Thoracic aorta (tissue), 2 donors: ENCODE measurements around the gene SHE. TPM values are rescaled to one million over a fixed set of nuclear protein-coding genes. Genes with fewer than 3 reads are reported as not detected.

Experiments used
- ATAC-seq: fragments of 150-250 bp; one replicate; pipeline ENCODE4 v1.8.0; 2017; ENCODE audit warnings: low read depth; ENCODE audit not compliant: insufficient number of reproducible peaks, low FRiP score
- DNase-seq: peaks from one replicate; pipeline ENCODE4 v3.0.0-alpha.2; 2020; ENCODE audit warnings: low spot score
- H3K27ac ChIP-seq, 2 donors: fragments of 200-600 bp; sonication (generic); 1 replicate in 1 of 2; 2 replicates in 1 of 2; pipeline ENCODE4 v1.5.1; 2016; ENCODE audit warnings: mild to moderate bottlenecking in 2 of 2, moderate library complexity in 2 of 2
- H3K27me3 ChIP-seq: fragments of 200-600 bp; sonication (generic); replicated peaks from 2 replicates; pipeline ENCODE4 v1.6.0; 2016; ENCODE audit warnings: mild to moderate bottlenecking; ENCODE audit not compliant: insufficient read depth
- H3K36me3 ChIP-seq: fragments of 200-600 bp; sonication (generic); one replicate; pipeline ENCODE4 v1.5.1; 2016
- H3K4me1 ChIP-seq, 2 donors: fragments of 200-600 bp; sonication (generic); 1 replicate in 1 of 2; 2 replicates in 1 of 2; pipeline versions ENCODE4 v1.5.1 to v1.6.0; 2016; ENCODE audit warnings: low read depth in 2 of 2, mild to moderate bottlenecking in 1 of 2; ENCODE audit not compliant: control insufficient read depth in 1 of 2
- H3K4me3 ChIP-seq: fragments of 200-600 bp; sonication (generic); 2 replicates; pipeline ENCODE4 v1.5.1; 2016; ENCODE audit warnings: mild to moderate bottlenecking
- H3K9me3 ChIP-seq: fragments of 200-600 bp; sonication (generic); 2 replicates; pipeline ENCODE4 v1.5.1; 2016
- total RNA-seq, 2 donors: library from RNA; depleted of rRNA; stranded (reverse); fragments of >200 nt; gene quantifications; one replicate each; pipeline versions ENCODE4 v1.1.0 to v1.2.3, GENCODE V29; 2016
- TF ChIP-seq, protein P1 (sequence below): fragments of 200-600 bp; sonication (generic); IDR thresholded peaks from one replicate; pipeline ENCODE4 v1.5.1; 2019; ENCODE audit warnings: antibody characterized with exemption

Gene SHE
- total RNA-seq, 2 donors from 2014 or later: 6.1 to 15.2 TPM

DNA sequence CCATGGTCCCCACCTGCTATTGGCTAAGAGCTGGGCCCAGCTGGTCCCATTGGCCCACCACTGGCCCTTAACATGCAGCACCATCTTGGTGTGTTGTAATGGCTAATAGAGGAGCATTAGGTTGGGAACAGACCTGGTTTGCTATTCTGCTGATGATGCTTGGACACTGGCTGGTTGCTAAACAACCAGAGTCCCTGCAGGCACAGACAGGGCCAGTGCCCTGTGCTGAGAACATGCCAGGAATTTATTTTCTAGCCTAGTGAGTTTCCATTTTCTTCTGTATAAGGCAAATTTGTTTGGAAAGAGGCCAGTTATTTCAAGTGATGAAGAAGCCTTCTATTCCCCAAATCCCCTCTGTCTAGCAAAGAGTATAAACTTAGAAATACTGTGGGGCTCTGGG is 43.1 kb downstream of the SHE start:
- H3K9me3 ChIP-seq: no peaks in the 10 kb centered on the region
- peaks cover 0 to 11% of the 10 kb centered on the region in 2 donors for H3K4me1 ChIP-seq
- TF ChIP-seq, protein P1, sequence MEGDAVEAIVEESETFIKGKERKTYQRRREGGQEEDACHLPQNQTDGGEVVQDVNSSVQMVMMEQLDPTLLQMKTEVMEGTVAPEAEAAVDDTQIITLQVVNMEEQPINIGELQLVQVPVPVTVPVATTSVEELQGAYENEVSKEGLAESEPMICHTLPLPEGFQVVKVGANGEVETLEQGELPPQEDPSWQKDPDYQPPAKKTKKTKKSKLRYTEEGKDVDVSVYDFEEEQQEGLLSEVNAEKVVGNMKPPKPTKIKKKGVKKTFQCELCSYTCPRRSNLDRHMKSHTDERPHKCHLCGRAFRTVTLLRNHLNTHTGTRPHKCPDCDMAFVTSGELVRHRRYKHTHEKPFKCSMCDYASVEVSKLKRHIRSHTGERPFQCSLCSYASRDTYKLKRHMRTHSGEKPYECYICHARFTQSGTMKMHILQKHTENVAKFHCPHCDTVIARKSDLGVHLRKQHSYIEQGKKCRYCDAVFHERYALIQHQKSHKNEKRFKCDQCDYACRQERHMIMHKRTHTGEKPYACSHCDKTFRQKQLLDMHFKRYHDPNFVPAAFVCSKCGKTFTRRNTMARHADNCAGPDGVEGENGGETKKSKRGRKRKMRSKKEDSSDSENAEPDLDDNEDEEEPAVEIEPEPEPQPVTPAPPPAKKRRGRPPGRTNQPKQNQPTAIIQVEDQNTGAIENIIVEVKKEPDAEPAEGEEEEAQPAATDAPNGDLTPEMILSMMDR: no peak
- H3K4me3 ChIP-seq: no peak overlapping the region
- no peaks in the 10 kb centered on the region for H3K27me3 ChIP-seq
- no peak for ATAC-seq
- no peak for DNase-seq
- H3K27ac ChIP-seq: no peak overlapping the region
- H3K36me3 ChIP-seq: no peaks in the 10 kb centered on the region

DNA sequence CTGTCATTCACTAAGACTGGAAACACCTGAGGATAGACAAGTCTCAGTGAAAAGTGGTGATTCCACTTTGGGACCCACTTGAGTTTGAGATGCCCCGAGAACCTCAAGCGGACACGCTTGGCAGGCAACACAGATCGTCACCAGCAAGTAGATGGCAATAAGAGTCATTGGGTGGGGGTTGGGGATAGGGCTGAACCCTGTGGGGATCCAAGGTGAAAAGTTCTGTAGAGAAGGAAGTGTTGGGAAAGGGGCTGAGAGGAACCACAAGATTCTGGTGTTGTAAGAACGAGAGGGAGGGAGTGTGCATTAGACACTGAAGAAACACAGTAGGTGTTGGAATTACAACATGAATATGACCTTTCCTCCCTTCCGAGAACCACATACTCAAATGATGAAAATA is 45.6 kb downstream of the SHE start:
- Histone ChIP-seq H3K36me3 (no peaks in the 10 kb centered on the region), H3K27ac (no peak overlapping the region), H3K27me3 (no peaks in the 10 kb centered on the region), H3K4me1 (peaks cover 0 to 12% of the 10 kb centered on the region in 2 donors), H3K9me3 (no peaks in the 10 kb centered on the region), H3K4me3 (no peak overlapping the region)
- ATAC-seq (no peak), DNase-seq (no peak)
- TF ChIP-seq, protein P1: no peak

- DNase-seq: no peak
- no peak overlapping the region for H3K4me3 ChIP-seq
- TF ChIP-seq, protein P1: no peak
- ATAC-seq: no peak
- no peaks in the 10 kb centered on the region for H3K36me3 ChIP-seq
- H3K27ac ChIP-seq: no peak overlapping the region
- H3K4me1 ChIP-seq: peaks cover 0 to 12% of the 10 kb centered on the region in 2 donors
- H3K27me3 ChIP-seq: no peaks in the 10 kb centered on the region
- H3K9me3 ChIP-seq: no peaks in the 10 kb centered on the region
These were observed 47.7 kb downstream of the SHE start for GRCh38 chr1:154454386-154455120.

DNA sequence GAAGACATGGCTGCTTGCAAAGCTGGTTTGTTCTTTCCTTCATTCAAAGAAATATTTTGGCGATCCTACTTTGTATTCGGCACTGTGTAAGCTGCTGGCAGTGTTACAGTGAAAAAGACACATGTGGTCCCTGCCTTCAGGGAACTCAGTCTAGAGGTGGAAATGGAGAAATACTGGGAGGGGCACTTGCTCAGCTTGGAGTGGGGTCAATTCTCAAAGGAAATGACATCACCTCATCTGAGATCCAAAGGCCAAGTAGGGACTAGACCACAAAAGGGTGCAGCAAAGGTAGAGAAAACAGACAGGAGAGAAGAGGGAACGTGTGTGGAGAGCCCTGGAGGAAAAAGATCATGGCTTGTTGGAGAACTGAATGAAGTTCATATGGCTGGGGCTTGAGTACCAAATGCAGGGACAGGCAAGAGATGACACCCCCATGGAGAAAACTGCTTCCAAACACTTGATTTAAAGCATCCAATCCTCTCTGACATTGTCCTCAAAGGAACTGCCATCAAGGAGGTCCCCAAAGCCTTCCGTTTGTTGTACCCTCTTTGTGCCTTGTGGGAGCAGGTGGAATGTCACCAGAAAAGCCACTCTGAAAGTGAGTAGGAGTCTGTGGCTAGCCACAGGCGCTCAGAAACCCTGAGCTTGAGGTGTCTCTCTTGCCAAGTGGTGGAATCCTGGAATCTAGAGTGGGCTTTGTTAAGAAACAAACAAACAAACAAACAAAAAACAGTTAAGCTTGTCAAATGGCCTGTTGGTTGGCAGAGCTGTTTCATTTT is 48.4 kb downstream of the SHE start:
- no peaks in the 10 kb centered on the region for H3K36me3 ChIP-seq
- H3K27me3 ChIP-seq: no peaks in the 10 kb centered on the region
- TF ChIP-seq, protein P1: no peak
- no peak for ATAC-seq
- H3K27ac ChIP-seq: no peak overlapping the region
- H3K9me3 ChIP-seq: no peaks in the 10 kb centered on the region
- no peak for DNase-seq
- no peak overlapping the region for H3K4me3 ChIP-seq
- peaks cover 0 to 12% of the 10 kb centered on the region in 2 donors for H3K4me1 ChIP-seq

- Histone ChIP-seq H3K27me3 (no peaks in the 10 kb centered on the region), H3K9me3 (no peaks in the 10 kb centered on the region), H3K36me3 (peaks cover 4% of the 10 kb centered on the region), H3K4me3 (no peak overlapping the region), H3K27ac (no peak overlapping the region), H3K4me1 (peaks cover 0 to 12% of the 10 kb centered on the region in 2 donors)
- TF ChIP-seq, protein P1: no peak
- DNase-seq: no peak
- no peak for ATAC-seq
These were observed 49.1 kb downstream of the SHE start for GRCh38 chr1:154453161-154453560.
